ENCODE measurements around the gene ELOB.

The ELOB gene

GRCh38 chr16:2777231-2777902, at the start of gene ELOB:
Gene ELOB, minus strand, starts transcription at chr16:2777280. Its CDS starts 41 bp downstream, at chr16:2777239.
- DNase-seq: peak; percentile 87

GRCh38 chr16:2825906-2826305, 48.8 kb upstream of the ELOB start:
- DNase-seq: no peak

- no peak for DNase-seq
Measured at GRCh38 chr16:2825049-2825742, 48.1 kb upstream of the ELOB start.

GRCh38 chr16:2824626-2825025, 47.5 kb upstream of the ELOB start:
- no peak for DNase-seq

DNA sequence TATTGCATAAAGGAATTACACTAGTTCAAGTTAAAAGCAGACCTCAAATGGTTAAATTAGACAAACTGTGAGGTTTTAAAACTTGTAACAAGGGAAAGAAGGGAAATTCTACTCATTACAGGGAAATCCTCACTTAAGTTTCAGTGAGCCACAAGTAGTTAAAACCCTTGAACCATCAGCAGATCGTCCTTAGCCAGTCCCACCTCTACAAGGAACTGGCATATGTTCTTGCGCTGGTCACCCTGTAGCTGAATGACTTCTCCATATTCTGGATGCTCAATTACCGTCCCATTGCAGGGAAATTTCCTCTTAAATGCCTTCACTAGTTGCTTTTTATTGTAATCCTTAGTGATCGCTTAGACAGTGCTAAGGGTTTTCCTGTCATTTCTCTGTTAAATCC, 45.4 kb upstream of the ELOB start:
- DNase-seq: no peak

DNA sequence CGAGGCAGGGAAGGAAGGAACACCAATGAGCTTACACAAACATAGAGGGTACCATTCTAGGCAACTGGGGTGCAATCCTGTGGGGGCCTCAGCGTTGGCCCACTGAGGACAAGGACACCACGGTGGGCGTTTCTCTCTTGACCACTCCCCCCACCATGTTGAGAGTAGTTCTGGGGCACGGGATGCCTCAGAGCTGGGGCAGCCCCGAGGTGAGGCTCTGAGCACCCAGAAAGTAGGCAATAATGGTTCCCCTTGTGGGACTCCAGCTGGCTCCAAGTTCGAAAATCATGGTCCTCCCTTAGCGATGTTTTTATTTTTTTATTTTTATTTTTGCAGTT, 45.0 kb upstream of the ELOB start:
- no peak for DNase-seq

DNA sequence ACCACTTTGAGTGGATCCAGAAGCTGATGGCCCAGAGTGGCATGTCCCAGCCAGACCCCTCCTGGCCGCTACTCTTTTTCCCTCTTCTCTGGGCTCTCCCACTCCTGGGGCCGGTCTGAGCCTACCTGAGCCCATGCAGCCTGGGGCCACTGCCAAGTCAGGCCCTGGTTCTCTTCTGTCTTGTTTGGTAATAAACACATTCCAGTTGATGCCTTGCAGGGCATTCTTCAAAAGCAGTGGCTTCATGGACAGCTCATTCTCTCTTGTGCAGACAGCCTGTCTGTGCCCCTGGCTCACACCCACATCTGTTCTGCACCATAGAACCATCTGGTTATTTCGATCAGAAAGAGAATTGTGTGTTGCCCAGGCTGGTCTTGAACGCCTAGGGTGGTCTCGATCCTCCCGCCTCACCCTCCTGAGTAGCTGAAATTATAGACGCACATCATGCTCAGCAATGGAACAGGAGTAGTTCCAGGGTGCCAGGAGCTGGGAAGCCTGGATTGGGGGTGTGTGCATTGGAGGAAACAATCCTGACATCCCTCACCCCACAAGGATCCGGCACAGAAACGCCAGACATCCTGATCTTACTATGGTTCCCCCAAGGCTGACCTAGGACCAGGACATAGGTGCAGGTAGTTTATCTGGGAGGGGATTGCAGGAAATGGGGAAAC, 44.5 kb upstream of the ELOB start:
- no peak for DNase-seq

- no peak for DNase-seq
Measured at GRCh38 chr16:2820836-2821486, 43.9 kb upstream of the ELOB start.

DNA sequence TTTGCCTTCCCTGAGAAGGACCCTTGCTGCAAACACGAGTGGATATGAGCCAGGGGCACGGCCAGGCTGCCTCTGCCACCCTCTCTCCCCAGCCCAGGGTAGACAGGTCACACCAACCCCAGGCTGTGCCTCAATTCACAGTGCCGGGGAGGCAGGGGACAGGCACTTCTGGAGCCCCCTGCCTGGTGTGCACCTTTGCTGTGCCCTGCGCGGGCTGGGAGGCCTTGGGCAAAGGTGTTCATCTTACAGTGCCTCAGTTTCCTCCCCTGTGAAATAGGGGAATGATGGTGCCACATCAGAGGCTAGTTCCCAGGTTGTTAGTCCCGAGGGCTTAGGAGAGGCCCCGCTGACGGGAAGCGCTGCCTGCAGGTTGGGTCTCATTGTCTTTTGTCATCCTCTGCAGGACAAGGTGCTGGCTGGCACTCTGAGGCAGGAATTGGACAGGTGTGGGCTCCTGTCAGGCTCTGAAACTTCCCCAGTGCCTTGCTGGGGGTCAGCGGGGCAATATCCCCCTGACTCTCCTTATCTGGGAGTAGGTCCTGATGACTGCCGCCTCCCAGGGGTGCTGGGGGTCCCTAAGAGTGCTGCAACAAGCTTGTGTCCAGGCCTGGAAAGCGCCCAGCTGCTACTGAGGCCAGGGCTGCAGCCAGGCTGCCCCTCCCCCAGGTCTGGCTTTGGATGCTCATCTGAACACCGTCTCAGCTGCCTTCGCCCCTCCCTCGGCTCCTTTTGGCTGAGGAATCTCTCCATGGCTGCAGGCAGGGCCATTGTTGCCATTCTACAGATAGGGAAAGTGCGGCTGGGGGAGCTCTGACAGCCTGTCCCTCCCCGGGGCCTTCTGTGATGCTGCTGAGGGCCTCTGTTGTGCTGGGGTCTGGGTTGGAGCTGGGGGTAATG, 43.1 kb upstream of the ELOB start:
- no peak for DNase-seq

- DNase-seq: no peak
Measured at GRCh38 chr16:2819179-2819938, 42.3 kb upstream of the ELOB start.

DNA sequence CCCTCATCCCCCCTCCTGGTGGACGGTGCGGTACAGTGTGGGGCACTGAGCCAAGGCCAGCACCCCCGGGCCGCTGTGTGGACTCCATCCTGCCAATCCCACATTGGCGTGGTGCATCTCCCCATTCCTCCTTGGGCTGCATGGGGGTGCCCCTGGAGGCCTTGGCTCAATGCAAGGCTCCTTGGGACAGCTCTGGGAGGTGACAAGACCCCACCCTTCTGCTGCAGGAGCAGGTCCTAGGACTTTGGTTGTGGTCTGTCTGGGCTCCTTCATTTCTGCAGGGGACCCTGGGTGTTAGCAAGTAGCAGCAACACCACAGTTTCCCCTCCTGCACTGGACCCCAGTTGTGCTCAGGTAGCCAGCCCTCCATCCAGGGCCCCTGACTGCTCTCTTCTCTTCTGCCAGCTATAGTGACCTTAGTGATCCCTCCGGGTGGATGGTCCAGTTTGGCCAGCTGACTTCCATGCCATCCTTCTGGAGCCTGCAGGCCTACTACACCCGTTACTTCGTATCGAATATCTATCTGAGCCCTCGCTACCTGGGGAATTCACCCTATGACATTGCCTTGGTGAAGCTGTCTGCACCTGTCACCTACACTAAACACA, 41.3 kb upstream of the ELOB start:
- no peak for DNase-seq

- no peak for DNase-seq
Measured at GRCh38 chr16:2817340-2818271, 40.5 kb upstream of the ELOB start.

DNA sequence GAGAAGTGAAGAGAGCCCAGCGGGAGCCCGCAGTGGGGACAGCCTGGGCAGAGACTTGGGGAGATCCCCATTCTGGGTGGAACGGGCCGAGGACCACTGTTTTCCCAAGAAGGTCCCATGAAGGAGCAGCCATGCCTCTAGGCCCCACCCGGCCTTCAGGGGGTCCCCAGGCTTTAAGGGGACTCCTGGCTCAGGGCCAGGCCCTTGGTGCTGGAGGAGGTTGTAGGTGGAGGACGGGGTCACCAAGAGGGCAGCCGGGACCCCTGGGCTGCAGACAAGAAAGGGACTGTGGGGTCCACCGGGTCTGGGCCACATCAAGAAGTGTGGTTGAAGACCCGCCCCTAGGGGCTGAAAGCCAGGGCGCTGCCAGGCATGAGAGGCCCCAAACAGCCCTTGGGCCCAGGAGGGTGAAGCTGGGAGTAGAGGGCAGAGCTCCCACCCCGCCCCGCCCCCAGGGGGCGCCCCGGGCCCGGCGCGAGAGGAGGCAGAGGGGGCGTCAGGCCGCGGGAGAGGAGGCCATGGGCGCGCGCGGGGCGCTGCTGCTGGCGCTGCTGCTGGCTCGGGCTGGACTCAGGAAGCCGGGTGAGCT, 39.8 kb upstream of the ELOB start, which contains the start of gene PRSS21:
Gene PRSS21 (plus strand): TSS at position 487 of the 589 bp plus-strand sequence. CDS start 32 bp downstream, at position 519.
- DNase-seq: peak; percentile 9

DNA sequence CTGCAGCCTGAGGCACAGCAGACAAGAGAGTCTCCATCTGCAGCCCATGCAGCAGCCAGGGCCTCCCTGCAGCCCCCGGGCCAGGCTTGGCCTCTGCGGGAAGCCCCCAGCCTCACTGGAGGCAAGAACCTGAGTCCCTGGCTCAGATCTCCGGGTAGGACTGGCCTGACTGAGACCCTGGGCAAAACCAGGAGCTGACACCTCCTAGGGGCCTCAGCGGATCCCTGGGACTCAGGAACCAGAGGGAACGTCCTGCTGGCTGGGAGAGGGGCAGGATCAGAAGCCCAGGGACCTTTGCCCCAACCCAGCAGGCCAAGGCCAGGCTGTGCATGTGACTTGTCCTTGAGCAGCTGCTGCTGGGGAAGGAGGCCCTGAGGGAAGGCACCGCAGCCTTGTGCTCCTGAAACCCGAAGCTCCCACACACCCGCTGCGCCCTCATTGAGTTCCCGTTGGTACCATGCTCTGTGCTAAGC, 38.3 kb upstream of the ELOB start:
- DNase-seq: no peak

GRCh38 chr16:2814551-2815298, 37.6 kb upstream of the ELOB start:
- no peak for DNase-seq

DNA sequence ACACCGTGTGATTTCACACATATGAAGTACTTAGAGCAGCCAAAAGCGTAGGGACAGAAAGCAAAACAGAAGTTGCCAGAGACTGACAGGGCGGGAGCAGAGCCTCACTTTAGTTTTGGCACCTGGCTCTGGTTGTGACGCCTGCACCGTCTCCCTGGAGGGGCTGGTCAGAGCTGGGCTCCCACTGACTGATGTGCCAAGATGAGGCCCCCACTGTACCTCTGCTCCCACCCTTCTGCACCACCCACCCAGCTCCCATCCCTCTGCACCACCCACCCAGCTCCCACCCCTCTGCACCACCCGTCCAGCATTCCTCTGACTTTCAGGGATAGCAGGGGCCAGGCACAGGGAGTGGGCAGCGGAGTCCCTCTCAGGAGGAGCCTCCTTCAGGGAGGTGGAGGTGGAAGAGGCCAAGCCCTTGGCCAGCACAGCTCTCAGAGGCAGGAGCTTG, 36.7 kb upstream of the ELOB start:
- no peak for DNase-seq

DNA sequence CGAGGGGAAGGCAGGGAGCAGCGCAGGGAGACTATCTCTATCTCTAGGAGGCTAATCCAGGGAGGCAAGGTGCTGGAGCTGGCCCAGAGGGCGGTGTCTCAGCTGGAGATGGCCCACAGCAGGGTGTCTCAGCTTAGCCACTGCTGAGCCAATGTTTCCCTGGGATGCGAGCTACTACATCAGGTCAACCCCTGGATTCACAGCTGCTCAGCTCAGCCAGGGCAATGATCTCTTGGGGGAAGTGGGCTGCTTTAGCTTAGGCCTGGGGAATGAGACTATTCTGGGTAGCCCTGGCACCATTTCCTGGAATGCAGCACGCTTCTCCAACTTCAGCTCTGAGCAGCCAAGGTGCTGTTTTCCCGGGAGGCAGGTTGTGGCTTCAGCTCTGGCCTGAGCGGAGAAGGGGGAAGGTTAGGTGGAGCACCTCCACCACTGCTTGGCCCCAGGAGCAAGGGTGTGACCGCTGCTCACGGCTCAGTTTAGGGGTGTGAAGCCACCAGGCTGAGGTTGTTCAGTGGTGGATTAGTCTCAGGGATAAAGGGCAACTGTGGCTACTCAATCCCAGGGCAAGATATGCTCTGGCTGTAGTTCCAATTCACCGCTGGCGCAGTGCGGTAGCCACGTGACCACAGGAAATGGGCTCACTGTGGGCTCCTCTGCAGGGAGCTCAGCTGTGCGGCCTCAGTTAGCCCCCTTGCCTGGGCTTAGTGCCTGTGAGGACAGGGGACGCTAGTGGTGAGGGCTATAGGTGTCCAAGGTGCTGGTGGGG, 34.8 kb upstream of the ELOB start:
- no peak for DNase-seq

- no peak for DNase-seq
Measured at GRCh38 chr16:2810651-2811050, 33.6 kb upstream of the ELOB start.

Measured in activated CD4-positive, alpha-beta T cell treated with anti-CD3 and anti-CD28 coated beads, Interleukin-2, amount 50 U/mL, for 1 hour (primary cell).